ENCODE results near the gene SLC35G3.
A peak's percentile ranks its signal among the peaks of the same experiment; 100 is the strongest.

- peak in 4 of 7 experiments; percentile 36 to 60 (median 48) for TF ChIP-seq CTCF (IDR thresholded peaks at IDR 0.05)
- no peak for TF ChIP-seq POLR2A (IDR thresholded peaks at IDR 0.05)
Measured at GRCh38 chr17:35242158-35242804, 48.1 kb upstream of the SLC35G3 start.

All from stomach (tissue), 4 donors.